GM18511 (cell line): ENCODE measurements around the gene POLA1.

ENCODE experiments used
- ATAC-seq: cut with Tn5 transposase; IDR thresholded peaks from one replicate; pipeline ENCODE4 v1.9.1; 2021; ENCODE audit warnings: mild to moderate bottlenecking, moderate library complexity; ENCODE audit not compliant: unreplicated experiment

POLA1 gene

DNA sequence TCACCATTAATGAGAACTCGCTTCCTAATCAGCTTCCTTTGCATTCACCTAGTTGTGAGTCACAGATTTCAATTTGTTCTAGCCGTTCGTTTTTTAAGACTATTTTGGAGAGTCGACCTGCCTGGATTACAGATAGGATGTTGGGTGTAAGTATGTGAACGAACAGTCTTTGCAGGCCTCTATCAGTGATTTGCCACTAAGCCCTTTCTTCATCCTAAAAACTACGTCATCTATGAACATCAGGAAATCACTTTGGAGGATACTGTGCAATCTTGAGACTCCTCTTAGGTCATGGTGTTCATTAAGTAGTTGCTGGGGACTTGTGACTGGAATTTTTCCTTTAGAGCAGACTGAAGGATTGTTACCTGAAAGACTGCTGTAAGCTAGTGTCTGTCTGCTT lies 1.1 kb downstream of the POLA1 start:
- no peak for ATAC-seq

- no peak for ATAC-seq
Observed at GRCh38 chrX:24696294-24696693, 2.6 kb downstream of the POLA1 start.

- peak; percentile 99 for ATAC-seq
Observed at GRCh38 chrX:24702362-24703184, 8.9 kb downstream of the POLA1 start.

GRCh38 chrX:24703185-24703494 lies 9.4 kb downstream of the POLA1 start:
- no peak for ATAC-seq

DNA sequence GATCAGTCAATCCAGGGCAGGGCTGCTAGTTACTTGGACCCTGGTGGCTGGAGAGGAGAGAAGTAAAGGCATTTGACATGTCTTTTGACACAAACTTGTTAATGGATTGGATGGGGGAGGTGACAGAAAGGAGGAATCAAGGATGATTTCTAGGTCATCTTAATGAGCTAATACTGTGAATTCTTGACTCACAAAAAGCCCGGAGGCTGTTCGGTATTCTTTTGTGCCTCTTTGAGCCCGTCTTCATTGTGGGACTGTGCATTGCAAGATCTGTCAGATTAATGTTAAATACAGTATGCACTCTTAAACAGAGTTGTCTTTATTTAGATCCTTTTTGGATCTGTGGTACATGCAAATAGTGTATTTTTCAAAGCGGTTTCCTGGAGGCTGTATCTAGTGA lies 25.1 kb downstream of the POLA1 start:
- ATAC-seq, result no peak

DNA sequence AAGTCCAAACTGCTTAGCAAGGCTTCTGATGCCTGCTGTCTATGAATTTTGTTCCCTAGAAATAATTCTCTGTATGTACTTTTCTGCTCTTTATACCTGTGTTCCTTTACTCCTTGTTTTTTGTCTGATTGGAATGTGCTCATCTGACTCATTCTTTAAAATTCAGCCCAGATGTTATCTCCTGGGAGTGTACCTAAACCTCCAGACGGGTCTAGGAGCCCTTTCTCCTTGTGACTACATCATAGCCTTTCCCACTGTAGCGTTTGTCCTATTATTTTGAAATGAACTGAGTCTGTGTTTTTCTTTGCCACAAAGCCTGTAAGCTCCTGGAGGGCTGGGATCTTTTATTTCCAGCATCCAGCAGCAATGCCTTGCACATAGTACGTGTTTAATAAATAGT lies 26.3 kb downstream of the POLA1 start:
- no peak for ATAC-seq

DNA sequence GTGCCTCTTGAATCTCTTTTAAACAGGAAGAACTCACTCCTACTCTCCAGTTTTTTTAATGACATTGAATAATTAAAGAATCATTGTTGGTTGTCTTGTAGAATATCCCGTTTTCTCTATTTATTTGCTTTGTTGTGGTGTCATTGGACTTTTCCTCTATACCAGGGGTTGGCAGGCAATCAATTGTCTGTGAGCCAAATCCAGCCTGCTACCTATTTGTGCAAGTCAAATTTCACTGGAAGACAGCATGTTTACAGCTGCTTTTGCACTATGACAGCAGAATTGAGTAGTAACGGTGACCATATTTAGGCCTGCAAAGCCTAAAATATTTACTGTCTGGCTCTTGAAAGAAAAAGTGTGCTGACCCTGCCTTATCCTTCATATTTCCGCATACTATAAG lies 34.8 kb downstream of the POLA1 start:
- no peak for ATAC-seq

DNA sequence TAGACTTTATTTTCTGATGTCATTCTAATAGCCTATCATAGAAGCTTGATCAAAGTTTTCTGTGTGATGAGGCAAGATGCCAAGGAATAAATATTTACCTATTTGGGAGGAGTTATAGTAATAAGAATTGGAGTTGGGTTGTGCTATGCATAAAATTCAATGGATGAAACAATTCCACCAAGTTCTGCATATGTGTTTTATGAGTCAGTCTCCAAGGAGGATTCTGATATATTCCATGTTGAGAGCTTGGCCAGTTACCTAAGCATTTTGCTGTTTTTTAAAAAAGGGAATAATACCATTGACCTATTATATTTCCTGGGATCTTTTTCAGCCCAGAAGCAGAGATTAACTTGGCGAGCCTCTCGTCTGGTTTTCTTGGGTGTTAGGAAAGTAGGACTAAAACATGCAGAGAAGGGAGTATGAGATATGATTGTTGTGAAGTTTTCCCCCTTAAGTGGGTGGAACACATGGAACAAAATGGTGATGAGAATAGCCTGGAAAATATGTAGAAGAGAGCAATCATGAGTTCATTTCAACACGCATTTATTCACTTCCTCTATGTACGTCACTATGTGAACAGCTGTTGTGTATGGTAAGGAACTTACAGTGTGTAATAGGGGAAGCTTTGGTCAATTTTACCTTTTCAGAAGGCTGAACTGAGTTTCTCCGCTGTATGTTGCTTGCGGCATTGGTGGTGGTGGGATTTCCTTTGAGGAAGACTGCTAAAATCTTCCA lies 39.2 kb downstream of the POLA1 start:
- no peak for ATAC-seq

DNA sequence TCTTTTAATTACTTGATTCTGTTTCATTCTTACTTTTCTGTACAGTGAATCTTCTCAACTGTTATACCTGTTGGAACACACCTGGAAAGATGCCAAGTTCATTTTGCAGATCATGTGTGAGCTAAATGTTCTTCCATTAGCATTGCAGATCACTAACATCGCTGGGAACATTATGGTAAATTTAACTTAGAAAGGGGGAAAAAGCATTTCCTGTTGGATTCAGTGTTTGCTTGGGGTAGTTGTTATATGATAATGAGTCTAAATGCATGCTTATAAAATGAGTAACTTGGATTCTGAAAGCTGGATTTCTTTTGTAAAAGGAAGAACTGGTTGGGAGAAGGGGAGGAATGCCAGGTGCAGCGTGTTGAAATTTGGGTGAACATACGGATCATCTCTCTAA lies 47.6 kb downstream of the POLA1 start:
- no peak for ATAC-seq

DNA sequence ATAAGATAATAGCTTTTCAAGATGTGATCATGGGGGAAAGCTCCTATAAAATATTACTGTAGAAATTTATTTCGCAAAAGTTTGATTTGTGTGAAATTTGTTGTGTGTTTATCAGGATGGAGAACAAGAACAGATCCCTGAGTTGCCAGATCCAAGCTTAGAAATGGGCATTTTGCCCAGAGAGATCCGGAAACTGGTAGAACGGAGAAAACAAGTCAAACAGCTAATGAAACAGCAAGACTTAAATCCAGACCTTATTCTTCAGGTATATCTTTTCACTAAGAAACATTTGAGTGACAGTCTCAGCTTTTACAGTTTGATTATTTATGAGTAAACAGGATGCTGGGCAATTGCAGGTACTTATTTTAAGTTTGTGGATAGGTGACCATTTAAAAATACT lies 54.5 kb downstream of the POLA1 start:
- ATAC-seq, result no peak

- ATAC-seq, result no peak
Observed at GRCh38 chrX:24759786-24760185, 66.1 kb downstream of the POLA1 start.

- ATAC-seq, result no peak
Observed at GRCh38 chrX:24760363-24761000, 66.8 kb downstream of the POLA1 start.

GRCh38 chrX:24761306-24761705 lies 67.6 kb downstream of the POLA1 start:
- ATAC-seq, result no peak

- ATAC-seq, result no peak
Observed at GRCh38 chrX:24763989-24764388, 70.3 kb downstream of the POLA1 start.

GRCh38 chrX:24767557-24767956 lies 73.8 kb downstream of the POLA1 start:
- ATAC-seq, result no peak

GRCh38 chrX:24768556-24768955 lies 74.8 kb downstream of the POLA1 start:
- no peak for ATAC-seq

DNA sequence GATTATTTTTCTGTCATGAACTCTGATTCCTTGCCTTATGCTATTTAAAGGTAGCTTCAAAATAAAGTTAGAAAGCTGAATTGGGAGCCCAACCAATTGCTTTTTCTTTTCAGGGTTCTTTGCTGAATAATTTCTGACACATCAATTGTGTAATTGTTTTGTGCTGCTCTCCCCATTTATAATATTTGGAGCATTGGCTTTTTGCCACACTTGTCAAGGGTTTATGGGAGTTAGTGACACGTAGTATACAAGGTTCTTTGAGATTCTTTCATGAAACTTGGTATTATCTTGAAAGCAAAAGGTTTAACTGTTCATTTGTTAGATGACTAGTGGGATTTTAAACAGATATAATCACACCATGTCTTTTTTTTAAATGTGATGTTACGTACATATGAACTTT lies 80.9 kb downstream of the POLA1 start:
- ATAC-seq, result no peak

DNA sequence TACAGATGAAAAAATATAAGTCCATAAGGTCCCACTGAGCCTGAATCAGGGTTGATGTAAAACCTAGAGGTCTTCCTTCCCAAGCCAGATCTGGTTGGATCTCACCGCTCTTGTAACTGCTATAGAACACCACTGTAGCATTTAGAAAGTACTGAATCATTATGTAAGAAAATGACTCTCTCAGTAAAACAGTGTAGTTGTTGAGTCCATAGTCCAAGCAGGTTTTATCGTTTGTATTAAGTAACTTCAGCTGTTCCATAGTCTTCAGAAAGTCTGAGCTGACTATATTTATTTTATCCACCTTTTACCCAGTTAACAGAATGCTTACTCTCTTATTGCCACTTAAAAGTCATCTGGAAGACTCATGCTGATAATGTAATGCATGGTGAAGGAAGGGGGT lies 82.2 kb downstream of the POLA1 start:
- no peak for ATAC-seq

DNA sequence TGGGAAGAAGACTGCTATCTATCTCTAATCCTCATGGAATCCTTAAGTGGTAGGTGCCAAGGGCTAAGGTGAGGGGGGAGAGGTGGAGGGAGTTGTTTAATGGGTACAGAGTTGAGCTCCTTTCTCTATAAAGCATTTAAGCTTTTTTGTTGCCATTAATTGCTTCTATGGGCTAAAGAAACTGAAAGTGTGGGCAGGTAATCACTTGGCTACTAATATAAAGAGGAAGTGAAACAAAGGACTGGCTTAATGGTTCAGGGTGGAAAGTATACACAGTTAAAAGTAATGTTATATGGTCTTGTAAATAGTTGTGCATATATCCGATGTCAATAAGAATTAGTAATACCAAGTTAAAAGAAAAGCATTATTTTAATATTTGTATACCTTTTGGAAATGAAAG lies 83.9 kb downstream of the POLA1 start:
- peak; percentile 99 for ATAC-seq

DNA sequence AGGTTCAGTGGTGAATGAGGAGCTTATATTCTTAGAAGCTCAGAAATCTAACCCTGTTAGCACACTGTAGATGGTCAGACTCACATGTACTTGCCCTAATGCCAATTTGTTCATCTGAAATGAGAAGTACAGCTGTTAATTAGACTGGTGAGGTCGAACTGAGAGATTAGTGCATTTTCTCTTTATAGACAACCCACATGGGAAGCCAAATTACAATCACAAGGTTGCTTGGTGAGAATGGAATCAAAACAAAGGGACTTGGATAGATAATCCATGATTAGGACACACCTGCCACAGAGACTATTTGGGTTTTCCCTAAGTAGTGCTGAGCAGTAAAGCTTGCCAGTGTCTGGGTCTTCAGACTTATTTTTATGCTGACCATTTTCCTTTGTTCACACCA lies 88.3 kb downstream of the POLA1 start:
- no peak for ATAC-seq

- no peak for ATAC-seq
Observed at GRCh38 chrX:24789047-24789446, 95.3 kb downstream of the POLA1 start.

DNA sequence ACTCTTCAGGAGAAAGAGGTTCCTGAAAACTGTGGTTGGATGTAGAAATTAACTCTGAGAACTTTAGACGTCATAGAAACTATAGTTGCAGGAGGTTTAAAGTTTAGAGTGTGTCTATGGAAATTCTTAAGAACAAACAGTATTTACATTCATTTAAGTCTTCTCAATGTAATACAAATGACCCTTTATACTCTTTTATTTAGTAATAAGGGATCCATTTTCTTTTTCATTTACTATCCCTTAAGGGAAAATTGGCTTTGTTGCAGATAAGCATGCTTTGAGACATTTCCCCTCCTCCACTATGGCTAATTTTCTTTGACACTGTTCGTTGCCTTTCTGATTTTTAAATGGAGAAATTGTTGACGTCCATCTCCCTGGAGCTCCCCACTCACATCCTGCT lies 96.4 kb downstream of the POLA1 start:
- ATAC-seq, result no peak
